CD4-positive, alpha-beta T cell treated with Interleukin-15 for 4 hours (primary cell): Measurements from ENCODE around the gene TSPAN4.
A peak's percentile ranks its signal among the peaks of the same experiment; 100 is the strongest.

Experiments
- DNase-seq: peaks from one replicate; pipeline ENCODE4 v3.0.0-alpha.2; 2020; ENCODE audit warnings: low spot score

TSPAN4 gene

GRCh38 chr11:889257-889656 is 46.6 kb downstream of the TSPAN4 start:
- DNase-seq = no peak

DNA sequence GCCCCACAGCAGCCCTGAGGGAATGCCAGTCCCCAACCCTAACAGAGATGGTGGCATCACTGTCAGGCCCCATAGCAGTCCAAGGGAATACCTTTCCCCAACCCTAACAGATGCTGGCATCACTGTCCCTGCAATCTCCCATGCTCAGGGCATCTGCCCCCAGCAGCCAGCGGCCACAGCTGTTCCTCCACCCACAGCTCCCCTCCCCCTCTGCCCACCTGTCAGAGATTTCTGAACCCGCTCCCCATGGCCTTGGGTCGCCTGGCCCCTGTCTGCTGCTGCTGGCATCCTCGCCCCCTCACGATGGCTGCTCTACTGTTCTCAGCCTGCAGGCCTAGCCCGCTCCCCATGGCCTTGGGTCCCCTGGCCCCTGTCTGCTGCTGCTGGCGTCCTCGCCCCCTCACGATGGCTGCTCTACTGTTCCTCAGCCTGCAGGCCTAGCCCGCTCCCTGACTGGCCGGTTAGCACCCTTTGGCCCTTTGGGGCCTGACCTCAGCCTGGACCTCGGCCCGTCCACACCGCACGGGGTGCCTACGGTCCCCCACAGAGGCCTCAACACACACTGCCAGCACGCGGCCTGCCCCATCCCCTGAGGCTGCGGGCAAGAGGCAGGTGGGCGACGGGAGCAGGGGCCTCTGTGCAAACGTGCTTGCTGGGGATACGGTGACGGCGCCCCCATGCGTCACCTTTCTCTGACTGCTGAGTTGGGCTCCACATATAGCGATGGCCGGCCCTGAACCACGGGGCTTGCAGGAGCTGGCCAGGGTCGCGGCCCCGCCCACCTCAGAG is 47.2 kb downstream of the TSPAN4 start:
- no peak for DNase-seq

GRCh38 chr11:890794-891540 is 48.3 kb downstream of the TSPAN4 start:
- DNase-seq = no peak

- no peak for DNase-seq
These were observed 50.5 kb downstream of the TSPAN4 start for GRCh38 chr11:893008-893654.

- DNase-seq = no peak
These were observed 52.0 kb downstream of the TSPAN4 start for GRCh38 chr11:894575-895201.

DNA sequence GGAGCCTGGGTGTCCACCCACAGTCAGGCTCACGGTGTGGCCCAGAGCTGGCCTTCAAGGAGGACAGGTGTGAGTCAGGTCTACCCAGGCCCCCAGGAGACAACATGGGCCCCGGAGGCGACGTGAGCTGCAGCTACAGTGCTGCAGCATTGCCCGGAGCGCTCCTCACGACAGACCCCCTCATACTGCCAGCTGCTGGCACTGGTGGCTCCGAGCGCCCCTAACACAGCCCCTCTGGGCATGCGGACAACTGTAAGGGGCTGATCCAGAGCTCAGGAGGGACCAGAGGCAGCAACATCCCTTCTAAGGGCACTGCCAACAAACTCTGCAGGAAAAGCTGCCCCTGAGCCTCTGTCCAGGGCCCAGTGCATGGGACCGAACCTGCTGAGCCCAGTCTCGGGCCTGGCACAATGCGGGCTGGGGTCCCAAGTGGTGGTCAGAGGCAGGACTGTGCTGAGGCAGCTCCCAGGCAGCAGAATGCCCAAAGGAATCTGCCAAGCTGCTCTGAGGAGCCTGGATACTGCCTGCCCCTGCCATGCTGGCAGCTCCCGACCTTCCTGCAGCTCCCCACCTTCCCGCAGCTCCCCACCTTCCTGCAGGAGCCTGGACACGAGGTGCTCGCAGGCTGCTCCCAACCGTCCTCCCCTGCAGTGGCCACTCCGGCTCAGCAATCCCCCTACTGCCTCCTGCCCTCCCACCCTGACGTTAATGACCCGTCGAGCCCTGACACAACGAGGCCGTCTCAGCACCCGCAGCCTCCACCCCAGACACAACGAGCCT is 52.9 kb downstream of the TSPAN4 start:
- DNase-seq = no peak

DNA sequence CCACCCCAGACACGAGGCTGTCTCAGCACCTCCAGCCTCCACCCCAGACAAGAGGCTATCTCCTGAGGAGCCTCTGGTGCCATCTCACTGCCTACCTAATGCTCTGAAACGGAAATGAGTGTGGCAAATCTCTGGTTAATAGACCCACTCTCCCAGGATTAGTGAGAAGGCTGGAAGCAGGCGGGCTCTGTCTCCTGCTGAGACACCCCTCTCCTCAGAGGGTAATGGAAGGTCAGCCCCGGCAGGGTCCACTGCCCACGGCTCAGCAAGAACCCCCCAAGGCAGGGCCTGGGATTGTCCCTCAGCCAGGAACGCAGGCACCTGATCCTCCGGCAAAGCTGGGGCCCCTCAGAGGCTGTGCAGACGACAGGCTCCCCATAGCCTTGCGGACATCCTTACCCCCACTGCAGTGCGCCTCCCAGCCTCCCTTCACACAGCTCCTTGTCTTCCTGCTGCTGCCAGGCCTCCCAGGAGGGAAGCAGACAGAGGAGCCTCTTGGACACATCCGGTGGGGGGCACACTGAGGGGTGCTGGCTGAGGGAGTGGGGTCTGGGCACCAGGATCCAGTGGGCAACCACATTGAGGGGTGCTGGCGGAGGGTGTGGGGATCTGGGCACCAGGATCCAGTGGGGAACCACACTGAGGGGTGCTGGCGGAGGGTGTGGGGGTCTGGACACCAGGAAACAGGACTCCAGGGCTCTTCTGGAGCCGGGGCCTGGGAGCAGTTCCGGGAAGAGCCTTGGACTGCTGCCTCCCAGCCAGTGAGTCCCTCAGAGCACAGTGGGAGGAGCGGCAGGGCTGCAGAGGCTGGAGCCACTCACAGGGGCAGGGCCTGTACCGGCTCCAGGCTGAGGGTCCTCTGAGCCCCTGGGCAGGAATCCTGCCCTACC is 54.8 kb downstream of the TSPAN4 start:
- DNase-seq = no peak

GRCh38 chr11:898143-898511 is 55.5 kb downstream of the TSPAN4 start:
- DNase-seq = no peak

DNA sequence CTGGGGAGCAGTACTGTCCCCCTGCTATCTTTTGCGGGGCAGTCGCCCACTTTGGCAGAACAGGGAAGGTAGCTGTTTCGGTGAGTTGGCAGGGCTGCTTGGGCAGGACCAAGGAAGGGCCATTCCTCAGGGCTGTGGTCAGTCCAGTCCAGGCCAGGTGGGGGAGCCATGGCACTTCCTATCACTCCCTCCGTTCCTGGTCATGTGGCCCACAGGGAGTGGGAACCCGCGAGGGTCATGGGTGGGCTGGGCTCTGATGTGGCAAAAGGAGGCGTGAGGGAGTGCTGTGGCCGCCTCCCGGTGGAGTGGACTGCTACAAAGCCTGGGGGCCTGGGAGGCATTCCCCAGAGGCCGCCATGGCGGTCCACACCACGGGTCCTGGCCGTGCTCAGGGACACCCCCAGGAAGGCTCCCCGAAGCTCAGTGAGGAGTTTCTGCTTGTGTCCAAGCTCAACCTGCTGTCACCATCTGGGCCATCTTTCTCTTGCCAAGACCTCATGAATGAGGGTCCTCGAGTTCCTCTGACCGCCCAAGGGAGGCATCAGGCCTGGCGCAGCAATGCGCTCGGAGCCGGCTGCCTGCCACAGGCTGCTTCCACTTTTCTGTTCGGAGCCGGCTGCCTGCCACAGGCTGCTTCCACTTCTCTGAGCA is 56.0 kb downstream of the TSPAN4 start:
- no peak for DNase-seq

- DNase-seq = no peak
These were observed 57.1 kb downstream of the TSPAN4 start for GRCh38 chr11:899724-900123.

DNA sequence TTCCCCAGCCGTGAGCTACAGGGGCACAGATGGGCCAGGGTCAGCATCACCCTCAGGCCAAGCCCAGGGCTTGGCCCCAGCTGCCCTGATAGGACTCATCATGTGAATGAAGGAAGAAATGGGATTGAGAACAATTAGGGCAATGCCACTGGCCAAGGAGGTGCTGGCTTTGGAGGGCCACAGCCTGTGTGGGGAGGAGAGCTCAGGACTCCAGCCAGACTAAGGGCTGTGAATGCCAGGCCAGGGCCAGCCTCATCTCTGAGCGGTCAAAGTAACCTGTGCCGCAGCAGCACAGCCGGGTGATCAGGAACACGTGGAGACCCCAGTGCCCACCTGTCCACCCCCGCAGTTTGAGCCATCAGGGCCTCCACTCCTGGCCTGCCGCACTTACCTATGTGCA is 57.9 kb downstream of the TSPAN4 start:
- no peak for DNase-seq

DNA sequence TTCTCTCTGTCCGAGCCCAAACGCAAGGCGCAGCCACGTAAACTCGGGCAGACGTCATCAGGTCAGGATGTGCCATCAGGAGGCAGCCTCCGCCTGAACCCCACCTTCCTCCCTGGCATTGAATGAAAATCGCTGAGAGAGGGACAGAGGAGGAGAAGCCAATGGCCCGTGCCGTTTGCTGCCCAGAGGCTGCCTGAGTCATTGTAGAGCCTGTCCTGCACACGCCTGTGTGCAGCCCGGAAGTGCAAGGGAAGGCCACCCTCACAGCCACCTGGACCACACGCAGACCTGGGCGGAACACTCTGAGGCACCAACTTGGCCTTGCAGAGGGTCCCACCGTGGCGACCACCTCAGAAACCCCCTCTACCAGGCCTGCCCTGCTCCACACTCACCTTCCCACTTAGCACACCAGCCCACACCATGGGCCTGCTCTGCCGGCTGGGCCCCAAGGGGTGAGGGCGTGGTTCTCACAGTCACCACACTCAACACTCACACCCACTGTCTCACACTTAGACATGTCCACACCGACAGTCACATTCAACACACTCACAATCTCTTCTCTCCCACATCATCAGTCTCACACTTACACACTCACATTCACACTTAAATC is 58.9 kb downstream of the TSPAN4 start:
- no peak for DNase-seq

GRCh38 chr11:904380-904779 is 61.7 kb downstream of the TSPAN4 start:
- DNase-seq = no peak

DNA sequence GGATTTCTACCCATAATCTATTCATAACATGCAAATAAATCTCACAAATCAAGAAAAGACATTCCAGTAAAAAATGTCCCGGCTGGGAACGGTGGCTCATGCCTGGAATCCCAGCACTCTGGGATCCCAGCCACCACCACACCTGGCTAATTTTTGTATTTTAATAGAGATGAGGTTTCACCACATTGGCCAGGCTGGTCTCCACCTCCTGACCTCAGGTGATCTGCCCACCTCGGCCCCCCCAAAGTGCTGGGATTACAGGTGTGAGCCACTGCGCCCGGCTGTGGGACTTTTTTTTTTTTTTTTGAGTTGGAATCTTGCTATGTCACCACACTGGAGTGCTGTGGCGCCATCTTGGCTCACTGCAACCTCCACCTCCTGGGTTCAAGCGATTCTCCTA is 63.3 kb downstream of the TSPAN4 start:
- no peak for DNase-seq

GRCh38 chr11:907668-908067 is 65.0 kb downstream of the TSPAN4 start:
- no peak for DNase-seq

GRCh38 chr11:908273-908672 is 65.6 kb downstream of the TSPAN4 start:
- no peak for DNase-seq

DNA sequence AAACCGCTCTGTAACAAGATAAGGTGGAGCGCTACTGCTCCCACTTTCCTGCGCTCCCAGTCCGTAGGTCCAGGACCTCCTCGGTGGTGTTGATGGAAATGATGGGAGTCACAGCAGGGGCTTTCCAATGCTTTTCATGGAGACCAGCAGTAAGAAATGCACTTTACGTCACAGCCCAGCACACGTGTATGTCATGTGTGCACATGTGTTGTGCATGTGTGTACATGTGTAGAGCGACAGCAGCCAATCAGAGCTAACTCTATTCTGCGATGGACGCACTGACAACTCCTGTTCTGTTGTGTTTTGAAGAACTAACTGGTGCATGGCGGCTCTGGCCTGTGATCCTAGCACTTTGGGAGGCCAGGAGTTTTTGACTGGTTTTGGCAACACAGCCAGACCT is 66.8 kb downstream of the TSPAN4 start:
- DNase-seq = no peak

DNA sequence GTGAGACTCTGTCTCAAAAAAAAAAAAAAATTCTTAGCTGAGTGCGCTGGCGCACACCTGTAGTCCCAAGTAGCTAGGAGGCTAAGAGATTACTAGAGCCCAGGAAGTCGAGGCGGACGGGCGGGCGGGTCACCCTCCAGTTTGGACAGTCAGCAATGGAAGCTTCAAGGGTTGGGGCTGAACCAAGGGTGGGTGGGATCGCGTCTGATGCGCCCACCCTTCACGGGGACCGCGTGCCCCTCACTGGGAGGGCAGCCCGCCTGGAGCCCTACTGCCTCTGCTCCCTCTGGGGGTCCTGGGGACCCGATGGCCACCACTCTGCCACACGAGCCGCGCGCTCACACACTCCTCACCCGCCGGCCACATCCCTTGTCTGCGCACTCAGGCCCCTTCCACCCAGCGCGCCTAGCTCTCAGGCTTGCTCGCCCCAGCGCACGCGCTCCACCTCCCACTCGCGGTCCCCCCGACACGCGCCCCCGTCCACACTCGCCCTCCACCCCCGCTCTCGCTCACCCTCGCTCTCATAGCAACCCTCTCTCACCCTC is 67.5 kb downstream of the TSPAN4 start:
- DNase-seq = no peak

GRCh38 chr11:910589-911030 is 68.0 kb downstream of the TSPAN4 start, which contains the start of gene CHID1:
TSS of gene CHID1 (minus strand) at chr11:910810. CDS start at chr11:904816, 5,994 bp downstream.
- peak; percentile 86 for DNase-seq
